Stomach (tissue), 9 donors: ENCODE measurements around the gene RASAL3. TPM values are rescaled to one million over a fixed set of nuclear protein-coding genes. Genes with fewer than 3 reads are reported as not detected.
"Not testable (repeated sequence)": the region's sequence is repeated elsewhere in the genome, so short reads cannot be mapped to it uniquely, and the experiment has no call there.

Source experiments
- DNase-seq, 2 donors: peaks; one replicate each; pipeline versions ENCODE4 v3.0.0 to v3.0.0-alpha.2; 2013 to 2019
- H3K27ac ChIP-seq, 5 donors: fragments of 200-600 bp in 4 of 5; sonication (generic) in 4 of 5; one replicate each; pipeline ENCODE4 v1.5.1; 2013 to 2019; ENCODE audit warnings: mild to moderate bottlenecking in 1 of 5, moderate library complexity in 1 of 5
- H3K27me3 ChIP-seq, 3 donors: fragments of 200-600 bp; sonication (generic); one replicate each; pipeline ENCODE4 v1.5.1; 2017 to 2019; ENCODE audit warnings: mixed run types in 1 of 3
- H3K36me3 ChIP-seq, 4 donors: fragments of 200-600 bp; sonication (generic); 1 replicate in 3 of 4; 2 replicates in 1 of 4; pipeline ENCODE4 v1.5.1; 2016 to 2019
- H3K4me1 ChIP-seq, 4 donors: fragments of 200-600 bp; sonication (generic); one replicate each; pipeline ENCODE4 v1.5.1; 2016 to 2019
- H3K4me3 ChIP-seq, 4 donors: fragments of 200-600 bp; sonication (generic) in 3 of 4; one replicate each; pipeline ENCODE4 v1.5.1; 2016 to 2019; ENCODE audit warnings: mild to moderate bottlenecking in 1 of 4
- H3K9me3 ChIP-seq, 4 donors: fragments of 200-600 bp; sonication (generic); one replicate each; pipeline ENCODE4 v1.5.1; 2016 to 2019
- EP300 ChIP-seq: sonication (generic); formaldehyde crosslinking; IDR thresholded peaks from one replicate; pipeline ENCODE4 v1.6.1; 2017; ENCODE audit warnings: antibody characterized with exemption
- POLR2A ChIP-seq, 4 donors: fragments of 450-650 bp; IDR thresholded peaks; one replicate each; pipeline ENCODE4 v1.6.1; 2016; ENCODE audit warnings: antibody characterized with exemption in 4 of 4, control low read depth in 2 of 4, mild to moderate bottlenecking in 1 of 4, moderate library complexity in 1 of 4
- POLR2AphosphoS5 ChIP-seq, 3 donors: sonication (generic); formaldehyde crosslinking; IDR thresholded peaks; one replicate each; pipeline ENCODE4 v1.6.1; 2016; ENCODE audit warnings: antibody characterized with exemption in 3 of 3
- WGBS, 5 donors: extraction: QIAGEN DNeasy Blood & Tissue Kit in 3 of 5; methylation state at CpG; one replicate each; pipeline versions ENCODE4 v1.1.5 to v1.1.7; 2013 to 2018; 5-methylcytosine and 5-hydroxymethylcytosine counted together
- intact Hi-C: fragments of 100-400 bp; cut with DNase I; formaldehyde crosslinking; loops from one replicate; pipeline ENCODE4 v1.15.1; 2023; ENCODE audit warnings: low total_unique reads
- polyA plus RNA-seq, 3 donors: library from polyadenylated mRNA; stranded (reverse); fragments of 200-250 nt; gene quantifications; one replicate each; pipeline ENCODE4 v1.2.3, GENCODE V29; 2013
- total RNA-seq, 5 donors: library from RNA; depleted of rRNA; stranded (reverse); fragments of >200 nt; gene quantifications; one replicate each; pipeline versions ENCODE4 v1.1.0 to v1.2.3, GENCODE V29; 2014 to 2016
- TF ChIP-seq, protein P1 (sequence below), 7 experiments: fragments of 450-650 bp in 4 of 7; fragments of 200-600 bp in 3 of 7; sonication (generic) in 3 of 7; IDR thresholded peaks; one replicate each; pipeline ENCODE4 v1.5.1; 2016 to 2019; ENCODE audit warnings: antibody characterized with exemption in 7 of 7, control low read depth in 2 of 7, mild to moderate bottlenecking in 1 of 7
- donor health status: healthy with polysubstance abuse.
- donor health status: Bipolar disorder and iron deficiency.
- donor health status: healthy.

RASAL3 gene
- total and polyA plus RNA-seq, 8 donors, result 1.1 to 21.2 (median 3.0) TPM

- no peaks in the 10 kb centered on the region for H3K9me3 ChIP-seq
- no peak overlapping the region for H3K4me3 ChIP-seq
- no peaks in the 10 kb centered on the region for H3K36me3 ChIP-seq
- TF ChIP-seq EP300 (no peak), POLR2AphosphoS5 (IDR thresholded peaks at IDR 0.05) (no peak), POLR2A (IDR thresholded peaks at IDR 0.05) (no peak)
- TF ChIP-seq, protein P1, sequence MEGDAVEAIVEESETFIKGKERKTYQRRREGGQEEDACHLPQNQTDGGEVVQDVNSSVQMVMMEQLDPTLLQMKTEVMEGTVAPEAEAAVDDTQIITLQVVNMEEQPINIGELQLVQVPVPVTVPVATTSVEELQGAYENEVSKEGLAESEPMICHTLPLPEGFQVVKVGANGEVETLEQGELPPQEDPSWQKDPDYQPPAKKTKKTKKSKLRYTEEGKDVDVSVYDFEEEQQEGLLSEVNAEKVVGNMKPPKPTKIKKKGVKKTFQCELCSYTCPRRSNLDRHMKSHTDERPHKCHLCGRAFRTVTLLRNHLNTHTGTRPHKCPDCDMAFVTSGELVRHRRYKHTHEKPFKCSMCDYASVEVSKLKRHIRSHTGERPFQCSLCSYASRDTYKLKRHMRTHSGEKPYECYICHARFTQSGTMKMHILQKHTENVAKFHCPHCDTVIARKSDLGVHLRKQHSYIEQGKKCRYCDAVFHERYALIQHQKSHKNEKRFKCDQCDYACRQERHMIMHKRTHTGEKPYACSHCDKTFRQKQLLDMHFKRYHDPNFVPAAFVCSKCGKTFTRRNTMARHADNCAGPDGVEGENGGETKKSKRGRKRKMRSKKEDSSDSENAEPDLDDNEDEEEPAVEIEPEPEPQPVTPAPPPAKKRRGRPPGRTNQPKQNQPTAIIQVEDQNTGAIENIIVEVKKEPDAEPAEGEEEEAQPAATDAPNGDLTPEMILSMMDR (IDR thresholded peaks at IDR 0.05), result no peak
- H3K27ac ChIP-seq, result no peak overlapping the region
- H3K27me3 ChIP-seq, result peaks cover 0 to 19% (median 12%) of the 10 kb centered on the region in 3 donors
- no peak for DNase-seq
- H3K4me1 ChIP-seq, result peaks cover 0 to 5% (median 0%) of the 10 kb centered on the region in 4 donors
- 90 to 97% (median 93%) methylated on average over 4 to 10 of the region's 10 CpGs for WGBS, 5 donors
- intact Hi-C loops, result no loop called here
Observed at GRCh38 chr19:15475611-15476010, 11.3 kb upstream of the RASAL3 start.

- no peaks in the 10 kb centered on the region for H3K9me3 ChIP-seq
- DNase-seq, result no peak
- H3K4me3 ChIP-seq, result no peak overlapping the region
- intact Hi-C loops, result no loop called here
- H3K4me1 ChIP-seq, result peaks cover 0 to 4% (median under 1%) of the 10 kb centered on the region in 4 donors
- H3K27ac ChIP-seq, result no peak overlapping the region
- H3K27me3 ChIP-seq, result peaks cover 0 to 24% (median 15%) of the 10 kb centered on the region in 3 donors
- WGBS, 5 donors, result 76 to 84% (median 79%) methylated on average over 4 of the region's 4 CpGs
- H3K36me3 ChIP-seq, result no peaks in the 10 kb centered on the region
- TF ChIP-seq POLR2A (IDR thresholded peaks at IDR 0.05), result no peak
- TF ChIP-seq, protein P1 (IDR thresholded peaks at IDR 0.05), result no peak
- no peak for TF ChIP-seq POLR2AphosphoS5 (IDR thresholded peaks at IDR 0.05)
- TF ChIP-seq EP300, result no peak
Observed at GRCh38 chr19:15475169-15475568, 10.8 kb upstream of the RASAL3 start.

GRCh38 chr19:15473821-15474220, 9.5 kb upstream of the RASAL3 start:
- DNase-seq, H3K9me3 ChIP-seq, H3K27ac ChIP-seq, H3K36me3 ChIP-seq, H3K4me3 ChIP-seq, intact Hi-C loops: not testable (repeated sequence)
- Histone ChIP-seq H3K4me1 (peaks cover 0 to 13% (median 11%) of the 10 kb centered on the region in 4 donors), H3K27me3 (peaks cover 0 to 37% (median 27%) of the 10 kb centered on the region in 3 donors)
- 61 to 74% (median 70%) methylated on average over 4 of the region's 4 CpGs for WGBS, 5 donors

DNA sequence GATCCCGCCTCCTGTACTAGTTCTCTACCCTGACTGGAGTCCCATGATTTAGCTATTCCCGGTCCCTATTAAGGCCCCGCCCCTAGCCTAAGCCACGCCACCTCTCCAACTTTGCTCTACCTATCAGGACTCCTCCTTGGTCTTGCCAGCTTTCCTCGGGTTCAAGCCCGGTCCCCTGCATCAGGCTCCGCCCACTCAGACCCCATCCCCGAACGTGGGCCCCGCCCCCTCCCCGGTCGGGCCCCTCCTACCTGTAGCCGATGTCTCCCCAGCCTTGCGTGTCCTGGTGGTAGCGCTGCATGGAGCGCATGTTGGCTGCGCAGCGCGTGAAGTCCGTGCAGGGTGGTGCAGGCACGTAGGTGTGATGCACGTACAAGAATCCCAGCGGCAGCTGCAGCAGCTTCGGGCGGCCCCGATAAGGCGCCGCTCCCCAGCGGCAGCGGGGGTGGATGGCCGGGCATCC, 7.3 kb upstream of the RASAL3 start:
- Histone ChIP-seq H3K9me3 (no peaks in the 10 kb centered on the region), H3K27me3 (peaks cover 0 to 47% (median 27%) of the 10 kb centered on the region in 3 donors), H3K27ac (no peak overlapping the region), H3K4me3 (no peak overlapping the region), H3K4me1 (peaks cover 0 to 23% (median 12%) of the 10 kb centered on the region in 4 donors), H3K36me3 (no peaks in the 10 kb centered on the region)
- TF ChIP-seq POLR2A (IDR thresholded peaks at IDR 0.05) (no peak), EP300 (no peak), POLR2AphosphoS5 (IDR thresholded peaks at IDR 0.05) (no peak)
- TF ChIP-seq, protein P1 (IDR thresholded peaks at IDR 0.05), result no peak
- DNase-seq, result no peak
- 44 to 60% (median 55%) methylated on average over 31 of the region's 31 CpGs for WGBS, 5 donors
- intact Hi-C loops, result no loop called here

GRCh38 chr19:15469513-15470297, 5.4 kb upstream of the RASAL3 start:
- peak overlapping the region; percentile 31 to 48 (median 41) for H3K4me3 ChIP-seq
- no peak for TF ChIP-seq POLR2AphosphoS5 (IDR thresholded peaks at IDR 0.05)
- TF ChIP-seq POLR2A (IDR thresholded peaks at IDR 0.05), result no peak
- TF ChIP-seq, protein P1 (IDR thresholded peaks at IDR 0.05), result no peak
- TF ChIP-seq EP300, result no peak
- H3K27ac ChIP-seq, result peak overlapping the region in 1 of 5 donors; percentile 18
- peak in 1 of 2 donors; percentile 20 for DNase-seq
- 0 to 6% (median 4%) methylated on average over 36 to 65 of the region's 65 CpGs for WGBS, 5 donors
- H3K9me3 ChIP-seq, result no peaks in the 10 kb centered on the region
- H3K4me1 ChIP-seq, result peaks cover 0 to 30% (median 12%) of the 10 kb centered on the region in 4 donors
- intact Hi-C loops, result no loop called here
- no peaks in the 10 kb centered on the region for H3K36me3 ChIP-seq
- H3K27me3 ChIP-seq, result peaks cover under 1 to 57% (median 27%) of the 10 kb centered on the region in 3 donors
